GM19239 (cell line): Measurements from ENCODE around the gene MICALL1.

ENCODE experiments used
- DNase-seq: peaks from one replicate; pipeline ENCODE4 v3.0.0; 2011; ENCODE audit warnings: low spot score; ENCODE audit not compliant: insufficient read length
- FAIRE-seq: peaks from 2 replicates; lab custom pipeline; 2011; peaks lifted over from hg19 to GRCh38; lab: Jason Lieb, UNC

MICALL1 gene

GRCh38 chr22:37979782-37980181, 73.7 kb downstream of the MICALL1 start:
- FAIRE-seq (no peak), DNase-seq (no peak)

- no peak for DNase-seq
- FAIRE-seq, result no peak
Measured at GRCh38 chr22:37981282-37982011, 75.3 kb downstream of the MICALL1 start.

DNA sequence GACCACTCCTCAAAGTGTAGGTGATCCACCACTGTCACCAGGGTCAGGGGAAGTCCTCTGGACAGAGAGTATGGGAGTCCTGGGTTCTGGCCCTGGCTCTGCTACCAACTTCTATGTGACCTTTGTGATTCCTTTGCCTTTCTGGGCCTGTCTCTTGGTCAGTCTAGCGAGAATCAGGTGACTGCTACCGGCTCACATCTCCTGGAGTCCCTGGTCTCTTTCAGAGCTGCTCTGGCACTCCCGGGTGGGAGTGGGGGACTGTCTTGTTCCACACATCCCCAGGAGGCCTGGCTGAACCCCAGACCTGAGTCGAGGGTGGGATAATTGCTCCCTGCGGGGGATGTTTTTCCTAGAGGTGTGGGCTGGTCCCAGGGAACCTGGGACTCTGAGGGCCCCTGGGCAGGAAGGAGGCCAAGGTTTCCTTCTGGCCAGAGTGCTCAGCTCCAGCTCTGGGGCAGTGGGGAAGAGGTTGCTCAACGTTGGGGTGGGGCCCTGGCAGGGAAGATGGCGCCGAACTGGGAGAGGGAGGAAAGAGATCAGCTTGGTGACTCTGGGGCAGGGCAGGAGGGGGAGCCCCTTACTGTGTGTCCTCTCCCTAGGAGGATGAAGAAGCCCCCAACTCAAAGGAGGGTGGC, 76.2 kb downstream of the MICALL1 start:
- FAIRE-seq (no peak), DNase-seq (no peak)

DNA sequence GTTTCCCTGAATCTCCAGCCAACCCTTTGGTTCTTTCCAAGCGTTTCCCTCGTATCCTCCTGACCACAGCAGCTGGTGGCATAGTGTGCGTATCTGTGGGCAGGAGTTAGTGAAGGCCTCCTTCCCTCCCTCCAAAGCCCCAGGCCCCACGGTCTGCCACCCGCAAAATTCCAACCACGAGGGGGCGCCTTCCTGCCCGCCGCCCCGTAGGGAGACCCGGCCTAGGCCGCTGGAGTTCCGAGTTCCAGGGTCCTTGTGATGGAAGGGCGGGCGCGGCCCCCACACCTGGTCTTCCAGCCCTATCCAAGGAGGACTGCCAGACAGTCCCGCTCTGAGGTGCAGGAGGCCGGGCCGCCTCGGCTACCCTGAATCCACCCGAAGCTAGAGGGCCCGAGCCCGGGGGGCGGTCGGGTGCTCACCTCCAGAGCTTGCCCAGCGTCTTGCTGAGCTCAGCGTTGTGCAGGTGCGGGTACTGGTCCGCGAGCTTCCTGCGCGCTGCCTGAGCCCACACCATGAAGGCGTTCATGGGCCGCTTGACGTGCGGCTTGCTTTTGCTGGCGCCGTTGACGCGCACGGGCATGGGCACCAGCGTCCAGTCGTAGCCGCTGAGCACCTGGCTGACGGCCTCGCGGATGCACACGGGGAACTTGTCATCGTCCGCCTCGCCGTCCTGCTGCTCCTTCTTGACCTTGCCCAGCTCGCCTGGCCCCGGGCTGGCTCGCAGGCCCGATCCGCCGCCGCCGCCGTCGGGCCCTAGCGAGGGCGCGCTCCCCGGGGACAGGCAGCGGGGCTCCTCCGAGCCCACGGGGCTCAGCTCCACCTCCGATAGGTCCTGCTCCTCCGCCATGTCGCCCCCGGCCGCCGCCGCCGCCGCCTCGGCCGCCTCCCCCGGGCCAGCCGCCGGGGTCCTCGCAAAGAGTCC, 77.1 kb downstream of the MICALL1 start:
- DNase-seq (no peak), FAIRE-seq (no peak)

GRCh38 chr22:37983860-37984791, 78.0 kb downstream of the MICALL1 start, which contains the start of gene SOX10:
SOX10 (minus strand) TSS chr22:37984555; CDS start chr22:37983784, 771 bp downstream.
- FAIRE-seq, result no peak
- no peak for DNase-seq

DNA sequence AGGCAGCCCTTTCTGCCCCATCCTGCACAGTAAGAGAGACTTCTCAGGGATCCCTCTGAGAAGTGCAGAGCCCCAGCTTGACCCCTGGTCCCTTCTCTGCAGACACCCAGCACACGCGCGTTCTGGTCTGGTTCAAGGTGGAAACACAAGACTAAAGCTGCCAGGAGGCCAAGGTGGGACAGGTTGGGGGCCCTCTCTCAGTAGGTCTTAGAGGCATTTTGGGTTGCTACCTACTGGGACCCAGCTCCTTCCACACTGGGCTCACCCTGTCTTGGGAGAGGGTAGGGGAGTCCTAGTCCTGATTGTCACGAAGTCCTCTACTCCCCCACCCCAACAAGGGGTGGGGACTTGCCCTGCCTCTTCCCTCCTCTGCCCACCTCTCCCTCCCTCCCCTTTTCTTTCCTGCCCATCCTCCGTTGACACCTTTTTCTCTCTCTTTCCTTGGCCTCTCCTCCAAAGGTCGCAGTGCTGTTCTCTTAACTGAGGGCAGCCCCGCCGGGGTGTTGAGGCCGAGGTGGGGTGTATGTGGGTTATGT, 79.0 kb downstream of the MICALL1 start:
- no peak for FAIRE-seq
- DNase-seq, result no peak

- no peak for DNase-seq
- FAIRE-seq, result no peak
Measured at GRCh38 chr22:37985751-37986281, 79.7 kb downstream of the MICALL1 start.

DNA sequence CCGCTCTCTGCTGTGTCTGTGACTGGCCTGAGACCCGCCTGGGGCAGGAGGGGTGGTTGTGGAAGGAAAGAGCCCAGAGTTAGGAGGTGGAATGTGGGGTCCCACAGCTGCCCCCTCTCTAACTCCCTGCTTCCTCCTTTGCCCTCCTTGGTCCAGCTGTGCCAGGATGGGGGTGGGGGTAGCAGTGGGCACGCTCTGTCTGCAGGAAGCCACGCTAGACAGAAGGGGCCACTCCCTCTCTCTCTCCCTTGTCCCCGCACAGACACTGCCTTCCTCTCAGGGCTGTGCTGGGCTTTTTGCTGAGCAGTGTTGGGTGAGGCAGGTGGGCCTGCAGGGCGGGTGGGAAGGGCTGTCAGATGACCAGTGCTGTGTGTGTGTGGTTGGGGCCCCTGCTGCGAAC, 80.3 kb downstream of the MICALL1 start:
- FAIRE-seq (no peak), DNase-seq (no peak)

DNA sequence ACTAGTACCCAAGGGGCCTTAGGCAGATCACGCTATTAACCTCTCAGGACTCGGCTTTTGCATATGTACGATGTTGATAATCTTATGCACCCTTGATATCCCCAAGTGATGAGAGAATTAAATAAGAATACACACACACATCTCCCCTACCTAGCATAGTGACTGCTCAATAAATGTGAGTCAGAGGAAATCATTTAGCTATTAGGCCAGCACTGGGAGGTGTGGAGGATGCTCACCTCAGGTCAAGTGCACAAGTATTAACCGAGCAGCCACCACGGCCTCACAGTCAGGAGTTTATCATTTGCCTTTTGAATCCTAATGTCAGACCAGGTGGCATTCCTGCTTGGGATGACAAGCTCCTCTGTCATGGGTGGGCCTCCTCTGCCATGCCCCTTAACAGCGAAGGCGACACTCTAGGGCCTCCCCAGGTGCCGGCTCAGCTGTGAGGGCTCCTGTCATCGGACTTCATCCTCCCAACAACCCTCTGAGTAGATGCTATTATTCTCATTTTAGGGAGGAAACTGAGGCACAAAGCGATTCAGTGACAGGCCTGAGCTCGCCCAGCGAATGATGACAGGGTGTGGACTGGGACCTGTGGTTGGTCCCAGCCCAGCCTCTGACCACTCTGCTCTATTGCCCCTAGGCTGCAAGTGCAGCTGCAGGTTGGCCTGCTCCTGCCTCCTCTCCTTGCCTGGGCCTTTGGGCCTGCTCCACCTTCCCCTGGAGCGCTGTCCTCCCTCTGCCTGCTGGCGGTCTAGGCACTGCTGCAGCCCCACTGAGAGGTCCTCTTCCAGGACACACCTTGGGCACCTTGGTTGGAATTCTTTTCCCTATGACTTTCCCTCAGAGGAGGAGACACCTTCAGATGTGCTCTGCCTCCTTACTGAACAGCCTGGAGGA, 83.3 kb downstream of the MICALL1 start:
- FAIRE-seq (no peak), DNase-seq (no peak)

DNA sequence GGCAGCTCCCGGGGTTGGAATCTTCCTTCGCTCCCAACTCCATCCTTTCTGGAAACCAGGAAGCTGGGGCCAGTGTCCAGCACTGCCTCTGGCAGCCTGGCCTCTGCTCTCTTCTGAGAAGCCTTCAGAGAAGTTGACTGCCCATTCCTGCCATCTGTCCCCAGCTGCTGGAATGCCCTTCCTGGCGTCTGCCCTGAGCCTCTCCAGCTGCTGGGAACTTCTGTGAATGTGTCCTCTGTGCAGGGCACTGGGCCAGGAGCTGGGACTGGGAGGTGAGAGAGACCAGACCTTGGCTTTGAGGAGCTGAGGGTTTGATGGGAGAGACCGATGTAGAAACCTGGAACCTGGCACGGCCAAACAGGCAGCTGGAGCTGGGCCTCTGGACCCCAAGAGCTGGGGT, 84.2 kb downstream of the MICALL1 start:
- no peak for FAIRE-seq
- DNase-seq, result no peak

GRCh38 chr22:37990862-37991261, 84.8 kb downstream of the MICALL1 start:
- FAIRE-seq (no peak), DNase-seq (no peak)

DNA sequence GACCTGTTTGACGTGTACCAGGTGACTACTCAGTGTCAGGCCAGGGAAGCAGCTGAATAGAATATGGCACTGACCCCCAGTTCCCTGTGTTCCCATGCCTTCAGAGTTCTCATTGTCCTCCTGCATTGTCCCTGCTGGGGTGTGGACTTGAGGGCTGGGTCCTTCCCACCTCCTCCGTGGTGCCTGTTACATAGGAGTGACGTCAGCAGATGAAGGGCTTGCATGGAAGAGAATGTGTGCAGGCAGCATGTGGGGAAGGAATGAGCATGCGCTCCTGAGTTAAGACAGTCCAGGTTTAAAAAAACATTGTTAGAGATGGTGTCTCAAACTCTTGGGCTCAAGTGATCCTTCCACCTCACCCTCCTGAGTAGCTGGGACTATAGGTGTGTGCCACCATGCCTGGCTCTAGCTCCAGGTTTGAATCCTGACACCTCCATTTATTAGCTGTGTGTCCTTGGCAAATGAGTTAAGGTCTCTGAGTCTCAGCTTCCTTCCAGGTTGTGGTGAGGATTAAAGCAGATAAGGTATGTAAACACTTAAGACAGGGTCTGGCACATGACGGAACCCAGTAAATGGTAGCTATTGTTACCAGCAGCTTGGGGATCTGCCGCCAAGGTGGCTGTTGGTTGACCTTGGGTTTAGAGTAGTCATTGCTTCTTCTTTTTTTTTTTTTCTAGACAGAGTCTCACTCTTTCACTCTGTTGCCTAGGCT, 85.8 kb downstream of the MICALL1 start:
- no peak for FAIRE-seq
- DNase-seq, result no peak
